ENCODE data around the gene SLC27A3.

- no peak for TF ChIP-seq CTCF (IDR thresholded peaks at IDR 0.05)
- TF ChIP-seq POLR2A (IDR thresholded peaks at IDR 0.05): no peak
Observed at GRCh38 chr1:153776845-153777370, 1.7 kb downstream of the SLC27A3 start.

Data from sigmoid colon (tissue), 3 donors.